Peyer's patch (tissue), 4 donors: ENCODE measurements around the gene TMEM108.

Source experiments
- CTCF ChIP-seq, 6 experiments: fragments of 450-650 bp in 4 of 6; fragments of 200-600 bp in 2 of 6; sonication (generic) in 1 of 6; IDR thresholded peaks; one replicate each; pipeline ENCODE4 v1.5.1; 2017 to 2019; ENCODE audit warnings: antibody characterized with exemption in 6 of 6, mild to moderate bottlenecking in 3 of 6, moderate library complexity in 1 of 6
- POLR2A ChIP-seq, 2 donors: fragments of 450-650 bp; IDR thresholded peaks; one replicate each; pipeline ENCODE4 v1.5.1; 2017; ENCODE audit warnings: antibody characterized with exemption in 2 of 2, mild to moderate bottlenecking in 2 of 2, moderate library complexity in 2 of 2

DNA sequence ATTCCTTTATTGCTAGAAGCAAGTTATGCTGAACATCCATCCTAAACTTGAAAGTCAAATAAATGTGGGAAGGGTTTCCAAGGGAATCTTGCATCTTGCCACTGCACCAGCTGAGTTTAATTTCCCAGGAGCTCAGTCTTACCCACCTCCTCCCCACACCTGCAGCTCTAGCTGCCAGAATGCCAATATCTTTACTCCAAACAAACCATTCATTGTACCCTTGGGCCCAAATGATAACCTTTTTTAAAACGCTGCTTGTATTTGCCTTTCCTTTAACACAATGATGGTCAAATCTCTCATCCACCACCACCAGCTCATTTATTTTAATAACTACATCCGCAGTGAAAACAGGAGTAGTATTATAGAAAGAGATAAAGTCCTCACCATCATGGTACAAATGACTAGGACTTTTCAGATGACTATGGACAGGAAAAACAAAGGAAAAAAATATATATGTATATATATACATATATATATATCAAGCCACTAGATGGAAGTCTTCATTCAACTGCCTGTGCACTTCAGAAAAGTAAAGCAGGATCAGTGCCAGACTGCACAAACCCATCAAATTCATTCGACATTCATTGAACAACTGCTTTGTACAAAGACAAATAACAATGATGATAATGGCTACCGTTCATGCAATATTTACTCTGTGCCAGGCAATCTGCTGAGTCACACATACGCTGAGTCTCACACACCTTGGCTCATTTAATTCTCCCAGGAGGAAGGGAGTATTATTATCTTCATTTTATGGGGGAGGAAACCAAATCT, 405.6 kb downstream of the TMEM108 start:
- TF ChIP-seq CTCF (IDR thresholded peaks at IDR 0.05) = no peak
- TF ChIP-seq POLR2A (IDR thresholded peaks at IDR 0.05) = no peak
